GM18868 (cell line): ENCODE measurements around the gene DYRK1B.
A peak's percentile ranks its signal among the peaks of the same experiment; 100 is the strongest.

Experiments
- ATAC-seq: cut with Tn5 transposase; IDR thresholded peaks from one replicate; pipeline ENCODE4 v1.9.1; 2021; ENCODE audit warnings: mild to moderate bottlenecking, moderate library complexity; ENCODE audit not compliant: unreplicated experiment

DYRK1B gene

DNA sequence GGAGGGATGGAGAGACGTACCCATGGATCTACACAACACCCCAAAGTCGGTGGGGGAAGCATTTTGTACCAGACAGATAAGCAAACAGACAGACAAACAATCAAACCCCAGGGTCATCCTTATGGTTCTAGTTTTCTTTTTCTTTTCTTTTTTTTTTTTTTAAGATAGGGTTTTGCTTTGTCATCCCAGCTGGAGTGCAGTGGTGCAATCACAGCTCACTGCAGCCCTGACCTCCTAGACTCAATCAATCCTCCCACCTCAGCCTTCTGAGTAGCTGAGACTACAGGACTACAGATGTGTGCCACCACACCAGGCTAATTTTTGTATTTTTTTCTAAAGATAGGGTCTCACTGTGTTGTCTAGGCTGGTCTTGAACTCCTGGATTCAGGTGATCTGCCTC, 30.2 kb upstream of the DYRK1B start:
- no peak for ATAC-seq

- ATAC-seq = no peak
These were observed 24.6 kb upstream of the DYRK1B start for GRCh38 chr19:39858541-39858940.

DNA sequence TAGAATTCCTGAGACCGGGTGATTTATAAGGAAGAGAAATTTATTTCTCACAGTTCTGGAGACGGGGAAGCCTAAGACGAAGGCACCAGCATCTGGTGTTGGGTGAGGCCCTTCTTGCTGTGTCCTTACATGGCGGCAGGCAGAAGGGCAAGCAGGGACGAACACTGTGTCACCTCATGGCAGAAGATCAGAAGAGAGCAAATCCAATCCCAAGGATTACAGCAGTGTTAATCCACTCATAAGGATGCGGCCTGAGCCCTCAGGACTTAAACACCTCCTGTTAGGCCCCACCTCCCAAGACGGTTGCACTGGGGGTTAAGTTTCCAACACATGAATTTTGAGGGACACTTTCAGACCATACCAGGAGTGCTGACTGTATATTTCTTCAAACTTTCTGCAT, 18.9 kb upstream of the DYRK1B start:
- ATAC-seq = no peak

- no peak for ATAC-seq
These were observed 16.9 kb upstream of the DYRK1B start for GRCh38 chr19:39850892-39851291.

GRCh38 chr19:39848392-39848791, 14.4 kb upstream of the DYRK1B start:
- ATAC-seq = no peak

DNA sequence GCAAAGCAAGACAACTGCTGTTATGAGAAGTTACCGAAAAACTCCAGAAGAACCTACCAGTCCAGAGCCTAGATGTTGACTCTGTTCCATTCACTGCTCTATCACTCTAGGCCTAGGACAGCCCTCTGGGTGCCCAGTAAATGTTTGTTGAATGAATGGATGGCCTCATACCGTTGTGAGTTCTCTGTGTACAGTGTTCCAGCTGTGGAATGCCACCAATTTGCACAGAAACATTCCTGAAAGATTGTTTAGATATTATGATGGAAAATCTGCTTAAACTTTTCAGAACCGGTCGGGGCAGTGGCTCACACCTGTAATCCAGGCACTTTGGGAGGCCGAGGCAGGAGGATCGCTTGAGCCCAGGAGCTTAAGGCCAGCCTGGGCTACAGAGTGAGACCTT, 13.6 kb upstream of the DYRK1B start:
- no peak for ATAC-seq

DNA sequence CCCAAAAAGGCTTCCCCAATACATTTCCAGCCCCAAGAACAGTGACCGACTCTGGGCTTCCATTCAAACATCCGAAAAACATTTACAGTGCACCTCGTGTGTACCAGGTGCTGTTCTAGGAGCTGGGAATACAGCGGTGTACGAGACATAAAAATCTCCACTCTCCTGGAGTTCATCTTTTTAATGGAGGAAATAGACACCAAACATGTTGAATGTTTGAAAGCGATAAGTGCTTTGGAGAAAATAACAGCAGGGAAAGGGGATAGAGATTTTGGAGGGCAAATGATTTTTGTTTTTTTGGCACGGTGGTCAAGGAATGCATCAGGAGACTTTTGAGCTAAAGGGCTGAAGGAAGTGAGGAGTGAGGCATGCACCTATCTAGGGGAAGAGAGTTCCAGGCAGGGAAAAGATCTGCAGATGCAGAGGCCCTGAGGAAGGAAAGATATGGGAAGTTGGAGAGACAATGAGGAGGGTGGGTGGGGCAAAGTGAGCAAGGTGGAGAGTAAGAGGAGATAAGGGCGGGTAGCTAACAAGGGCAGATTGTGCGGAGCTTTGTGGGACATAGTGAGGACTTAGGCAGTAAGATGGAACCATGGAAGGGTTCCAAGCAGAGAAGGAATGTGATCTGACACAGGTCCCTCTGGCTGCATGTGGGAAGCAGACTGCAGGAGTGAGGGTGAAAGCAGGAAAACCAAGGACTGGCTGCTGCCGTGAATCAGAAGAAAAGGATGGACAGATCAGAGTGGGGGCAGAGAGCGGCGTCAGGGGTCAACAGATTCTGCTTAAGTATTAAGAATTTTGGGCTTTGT, 12.9 kb upstream of the DYRK1B start:
- ATAC-seq = no peak

GRCh38 chr19:39845933-39846677, 12.1 kb upstream of the DYRK1B start, which contains the start of gene FBL:
FBL (minus strand) TSS chr19:39846379; CDS start chr19:39846300, 79 bp downstream.
- peak; percentile 81 for ATAC-seq

DNA sequence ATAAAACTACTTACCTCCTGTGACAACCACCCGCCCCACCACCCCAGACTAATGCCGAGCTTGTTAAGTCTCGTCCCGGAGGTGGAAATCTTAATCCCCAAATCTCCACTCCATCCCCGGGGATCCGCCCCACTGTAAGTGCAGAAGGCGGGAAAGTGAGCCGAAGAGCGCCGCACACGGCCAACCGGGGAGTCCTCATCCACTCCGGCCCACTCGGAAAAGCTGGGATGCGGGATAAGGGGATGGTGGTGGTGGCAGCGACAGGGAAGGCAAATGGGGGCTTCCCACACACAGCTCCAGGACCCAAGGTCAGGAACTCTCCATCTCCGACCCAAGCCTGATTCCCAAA, 11.6 kb upstream of the DYRK1B start:
- no peak for ATAC-seq

DNA sequence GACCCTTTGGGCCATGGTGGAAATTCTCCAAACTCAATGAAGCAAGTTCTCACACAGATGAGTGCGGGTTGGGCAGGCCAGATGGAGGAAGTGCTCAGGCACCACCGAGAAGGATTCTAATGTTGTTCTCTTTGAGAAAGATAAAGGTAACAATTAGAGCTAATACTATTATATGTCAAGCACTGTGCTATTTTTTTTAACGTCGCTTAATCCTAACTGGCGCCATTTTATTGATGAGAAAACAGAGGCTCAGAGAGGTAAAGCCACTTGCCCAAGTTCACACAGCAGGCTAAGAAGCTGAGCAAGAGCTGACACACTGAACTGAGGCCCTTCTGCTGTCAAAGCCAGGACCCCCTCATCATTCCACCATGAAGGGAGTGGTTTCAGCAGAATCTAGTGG, 11.2 kb upstream of the DYRK1B start:
- no peak for ATAC-seq

DNA sequence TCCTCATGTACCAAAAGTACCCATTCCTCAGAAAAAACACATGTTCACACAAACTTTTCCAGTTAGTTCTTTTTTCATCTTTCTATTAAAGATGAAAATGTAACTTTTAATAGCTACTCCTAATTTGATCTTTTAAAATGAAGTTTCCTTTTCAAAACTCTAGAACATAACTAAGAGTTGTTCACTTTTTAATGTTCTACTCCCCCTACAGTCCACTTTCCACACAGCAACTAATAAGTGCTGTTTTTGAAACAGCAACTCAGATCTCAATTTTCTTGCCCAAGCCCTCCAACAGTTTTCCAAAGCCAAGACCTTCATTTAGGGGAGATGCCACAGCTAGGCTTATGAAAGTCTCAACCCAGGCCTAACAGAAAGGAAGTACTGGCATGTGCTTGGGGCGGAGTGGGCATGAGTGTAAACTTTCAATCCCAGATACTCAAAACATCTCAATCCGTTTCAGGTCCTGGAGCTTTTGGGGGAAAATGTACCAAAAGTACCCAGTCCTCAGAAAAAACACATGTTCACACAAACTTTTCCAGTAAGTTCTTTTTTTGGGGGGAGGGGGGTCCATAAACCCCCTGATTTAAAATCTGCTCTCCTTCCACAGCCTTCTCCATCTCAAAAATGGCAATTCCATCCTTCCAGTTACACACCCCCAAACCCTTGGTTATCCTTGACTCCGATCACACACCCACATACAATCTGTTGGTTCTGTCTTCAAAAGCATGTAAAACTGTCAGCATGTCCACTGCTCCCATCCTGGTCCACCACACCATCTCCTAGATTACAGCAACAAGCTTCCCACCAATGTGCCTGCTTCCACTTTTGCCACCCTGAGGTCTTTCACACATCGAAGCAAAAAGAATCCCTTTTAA, 10.2 kb upstream of the DYRK1B start:
- no peak for ATAC-seq

GRCh38 chr19:39842693-39843435, 8.9 kb upstream of the DYRK1B start:
- no peak for ATAC-seq

DNA sequence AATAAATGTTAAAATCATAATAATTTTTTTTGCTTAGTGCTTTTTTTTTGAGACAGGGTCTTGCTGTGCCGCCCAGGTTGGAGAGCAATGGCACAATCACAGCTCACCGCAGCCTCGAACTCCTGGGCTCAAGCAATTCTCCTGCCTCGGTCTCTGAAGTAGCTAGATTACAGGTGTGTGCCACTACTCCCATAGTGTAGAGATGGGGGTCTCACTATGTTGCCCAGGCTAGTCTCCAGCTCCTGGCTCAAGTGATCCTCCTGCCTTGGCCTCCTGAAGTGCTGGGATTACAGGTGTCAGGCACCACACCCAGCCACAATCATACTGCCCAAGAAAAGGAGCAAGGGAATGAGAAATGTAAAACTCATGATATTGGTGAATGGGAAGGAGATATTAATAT, 7.1 kb upstream of the DYRK1B start:
- ATAC-seq = no peak

DNA sequence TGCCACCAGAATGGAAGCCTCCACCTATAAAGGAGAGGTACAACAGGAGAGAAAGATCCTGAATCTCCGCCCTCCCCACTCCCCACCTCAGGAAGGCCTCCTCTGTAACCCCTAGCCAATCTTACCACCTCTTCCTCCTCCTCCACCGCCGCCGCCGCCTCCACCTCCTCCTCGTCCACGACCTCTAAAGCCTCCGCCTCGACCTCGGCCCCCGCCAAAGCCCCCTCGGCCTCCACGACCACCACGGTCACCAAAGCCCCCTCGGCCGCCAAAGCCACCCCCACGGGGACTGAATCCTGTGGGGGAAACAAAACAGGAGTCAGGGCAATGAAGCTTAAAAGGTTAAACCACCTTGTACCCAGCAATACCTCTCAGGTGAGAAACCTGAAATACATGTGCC, 6.5 kb upstream of the DYRK1B start:
- ATAC-seq = no peak

- no peak for ATAC-seq
These were observed 5.8 kb upstream of the DYRK1B start for GRCh38 chr19:39839678-39840327.

DNA sequence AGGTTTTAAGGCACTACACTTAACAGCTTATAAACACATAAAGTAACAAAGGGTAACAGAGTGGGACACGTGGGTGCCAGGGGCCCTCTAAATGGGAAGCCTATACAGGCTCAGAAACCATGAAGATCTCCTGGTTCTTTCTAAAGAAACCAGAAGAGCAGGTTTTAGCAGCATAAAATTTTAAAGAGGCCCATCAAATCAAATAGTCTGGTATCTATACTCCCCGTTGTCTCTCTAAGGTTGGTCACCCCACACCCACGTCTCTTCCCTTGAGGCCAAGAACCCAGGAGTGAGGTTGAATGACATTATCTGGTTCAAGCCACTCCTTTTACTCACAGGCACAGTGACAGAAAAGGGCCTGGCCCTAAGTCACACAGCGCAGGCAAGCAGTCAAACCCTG, 4.6 kb upstream of the DYRK1B start:
- no peak for ATAC-seq

DNA sequence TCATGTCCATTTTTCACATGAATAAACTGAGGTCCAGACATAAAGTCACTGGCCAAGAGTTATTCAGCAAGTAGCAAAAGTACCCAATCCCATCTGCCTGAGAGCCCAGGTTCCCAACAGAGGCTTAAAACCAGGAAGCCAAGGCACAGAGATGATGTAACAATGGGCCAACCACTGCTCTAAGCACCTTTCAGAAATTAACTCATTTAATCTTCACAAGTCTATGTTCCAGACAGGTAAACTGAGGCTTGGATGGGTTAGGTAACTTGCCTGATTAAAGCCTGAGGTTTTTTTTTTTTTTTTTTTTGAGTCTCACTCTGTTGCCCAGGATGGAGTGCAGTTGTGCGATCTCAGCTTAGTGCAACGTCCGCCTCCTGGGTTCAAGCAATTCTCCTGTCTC, 4.0 kb upstream of the DYRK1B start:
- ATAC-seq = no peak

- no peak for ATAC-seq
These were observed 402 bp upstream of the DYRK1B start for GRCh38 chr19:39834287-39834841.

GRCh38 chr19:39833160-39833463, 850 bp downstream of the DYRK1B start:
- ATAC-seq = no peak
